HCT116 (cell line): ENCODE data around the gene WNT3A. TPM values are rescaled to one million over a fixed set of nuclear protein-coding genes. Genes with fewer than 3 reads are reported as not detected.

Experiments
- ATAC-seq: fragments of 200-7000 bp; cut with Tn5 transposase; 2 replicates; pipeline ENCODE4 v1.9.1; 2020; ENCODE audit warnings: mild to moderate bottlenecking, moderate library complexity
- BruUV-seq: library from RNA; stranded (reverse); fragments of 400-500 nt; replicated peaks from 2 replicates; lab custom pipeline; 2021; lab: Mats Ljungman, UMichigan
- CTCF ChIA-PET: fragments of 300-600 bp; sonication (Branson Sonifier 250); formaldehyde crosslinking; loops from one replicate; lab custom pipeline; 2021; ENCODE audit warnings: antibody characterized with exemption; lab: Charles Lee
- POLR2A ChIA-PET: fragments of 300-600, 350-600 bp; sonication (Branson Sonifier 250); formaldehyde crosslinking; loops from one replicate; lab custom pipeline; 2021; ENCODE audit warnings: antibody characterized with exemption; lab: Charles Lee
- RAD21 ChIA-PET, 2 experiments: fragments of 300-600 bp; sonication (Branson Sonifier 250); formaldehyde crosslinking; loops; one replicate each; lab custom pipeline; 2023; ENCODE audit warnings: low total read pairs in 2 of 2; ENCODE audit not compliant: uncharacterized antibody in 2 of 2, unreplicated experiment in 2 of 2, low non-redundant PET in 1 of 2; lab: Charles Lee
- DNase-seq: peaks from one replicate; pipeline ENCODE4 v3.0.0-alpha.2; 2010; ENCODE audit warnings: low read depth, low spot score
- H2AFZ ChIP-seq: fragments of 200-600 bp; shearing (Covaris generic), sonication (generic); 2 replicates; pipeline ENCODE4 v1.6.1; 2017; ENCODE audit warnings: low read depth, mixed run types, mixed read lengths, antibody characterized with exemption, low read length; ENCODE audit not compliant: poor library complexity, severe bottlenecking
- H3K27ac ChIP-seq: 2 replicates; pipeline ENCODE4 v1.5.1; 2012; ENCODE audit warnings: low read depth, low read length
- H3K27me3 ChIP-seq: fragments of 200-600 bp; sonication (generic); 2 replicates; pipeline ENCODE4 v1.6.1; 2016; ENCODE audit warnings: mixed run types, low read length, mixed read lengths; ENCODE audit not compliant: insufficient read depth
- H3K36me3 ChIP-seq, 2 experiments: fragments of 200-500 bp in 1 of 2; fragments of 200-600 bp in 1 of 2; sonication (Bioruptor generic) in 1 of 2; sonication (generic) in 1 of 2; 2 replicates each; pipeline versions ENCODE4 v1.5.1 to v1.6.1; 2014 to 2016; ENCODE audit warnings: low read length in 2 of 2, inconsistent platforms in 1 of 2, mixed read lengths in 1 of 2, mixed run types in 1 of 2; ENCODE audit not compliant: insufficient read depth in 2 of 2, control insufficient read depth in 1 of 2
- H3K4me1 ChIP-seq, 2 experiments: fragments of 200-600 bp in 1 of 2; sonication (generic) in 1 of 2; 2 replicates each; pipeline versions ENCODE4 v1.5.1 to v1.6.1; 2012 to 2017; ENCODE audit warnings: low read length in 2 of 2, inconsistent platforms in 1 of 2, mild to moderate bottlenecking in 1 of 2, mixed read lengths in 1 of 2, mixed run types in 1 of 2, moderate library complexity in 1 of 2; ENCODE audit not compliant: insufficient read depth in 2 of 2, control insufficient read depth in 1 of 2
- H3K4me2 ChIP-seq: fragments of 200-600 bp; sonication (generic); 2 replicates; pipeline ENCODE4 v1.6.1; 2017; ENCODE audit warnings: mixed run types, low read length, mixed read lengths
- H3K4me3 ChIP-seq, 2 experiments: fragments of 200-600 bp in 1 of 2; sonication (generic) in 1 of 2; replicated peaks in 1 of 2; 2 replicates each; pipeline ENCODE4 v1.5.1; 2011 to 2016; ENCODE audit warnings: low read length in 2 of 2, control low read depth in 1 of 2, low read depth in 1 of 2, mild to moderate bottlenecking in 1 of 2, mixed read lengths in 1 of 2, mixed run types in 1 of 2
- H3K79me2 ChIP-seq: fragments of 200-600 bp; sonication (generic); 2 replicates; pipeline ENCODE4 v1.6.1; 2017; ENCODE audit warnings: mild to moderate bottlenecking, mixed run types, low read length, moderate library complexity, mixed read lengths; ENCODE audit not compliant: insufficient read depth
- H3K9ac ChIP-seq: fragments of 200-600 bp; sonication (generic); 2 replicates; pipeline ENCODE4 v1.6.1; 2016; ENCODE audit warnings: low read length, mixed read lengths
- H3K9me2 ChIP-seq: fragments of 200-600 bp; sonication (generic), shearing (Covaris generic); 2 replicates; pipeline ENCODE4 v1.6.1; 2017; ENCODE audit warnings: mixed run types, mild to moderate bottlenecking, moderate library complexity; ENCODE audit not compliant: insufficient read depth
- H3K9me3 ChIP-seq, 2 experiments: fragments of 200-500 bp in 1 of 2; fragments of 200-600 bp in 1 of 2; sonication (Bioruptor generic) in 1 of 2; sonication (generic) in 1 of 2; 2 replicates each; pipeline ENCODE4 v1.6.1; 2014 to 2017; ENCODE audit warnings: low read length in 2 of 2, mixed read lengths in 2 of 2, inconsistent platforms in 1 of 2, low read depth in 1 of 2, mild to moderate bottlenecking in 1 of 2, mixed run types in 1 of 2, moderate library complexity in 1 of 2; ENCODE audit not compliant: control insufficient read depth in 1 of 2, insufficient read depth in 1 of 2
- H4K20me1 ChIP-seq: fragments of 200-600 bp; sonication (generic), shearing (Covaris generic); 2 replicates; pipeline ENCODE4 v1.6.1; 2017; ENCODE audit warnings: mixed run types, mild to moderate bottlenecking, moderate library complexity; ENCODE audit not compliant: insufficient read depth
- ATF3 ChIP-seq: IDR thresholded peaks from 2 replicates; pipeline ENCODE4 v1.6.1; 2012
- EGR1 ChIP-seq: IDR thresholded peaks from 2 replicates; pipeline ENCODE4 v1.6.1; 2012; ENCODE audit warnings: low read depth
- ELF1 ChIP-seq: IDR thresholded peaks from 2 replicates; pipeline ENCODE4 v1.6.1; 2012; ENCODE audit warnings: low read depth, borderline replicate concordance
- EZH2phosphoT487 ChIP-seq: fragments of 200-600 bp; IDR thresholded peaks from 2 replicates; pipeline ENCODE4 v1.6.1; 2018; ENCODE audit warnings: antibody characterized with exemption, borderline replicate concordance
- POLR2AphosphoS5 ChIP-seq: IDR thresholded peaks from 2 replicates; pipeline ENCODE4 v1.6.1; 2011; ENCODE audit warnings: mild to moderate bottlenecking, low read depth, low read length, moderate library complexity
- SIN3A ChIP-seq: IDR thresholded peaks from 2 replicates; pipeline ENCODE4 v1.6.1; 2012; ENCODE audit warnings: low read depth
- SRF ChIP-seq: IDR thresholded peaks from 2 replicates; pipeline ENCODE4 v1.6.1; 2012; ENCODE audit warnings: low read depth
- ZBTB33 ChIP-seq: IDR thresholded peaks from 2 replicates; pipeline ENCODE4 v1.6.1; 2011; ENCODE audit warnings: mild to moderate bottlenecking, low read length, moderate library complexity; ENCODE audit not compliant: insufficient replicate concordance; ENCODE audit errors: extremely low read depth
- ZFX ChIP-seq: fragments of 450-650 bp; IDR thresholded peaks from 2 replicates; pipeline ENCODE4 v1.6.1; 2017
- intact Hi-C: fragments of 100-400 bp; cut with micrococcal nuclease; formaldehyde crosslinking; loops from 2 replicates; pipeline ENCODE4 v1.10.0; 2022
- total RNA-seq: library from RNA; stranded (reverse); gene quantifications from one replicate; pipeline ENCODE4 v1.2.1, GENCODE V29; 2021; ENCODE audit not compliant: unreplicated experiment
- TF ChIP-seq, protein P1 (sequence below): IDR thresholded peaks from 2 replicates; pipeline ENCODE4 v1.6.1; 2012; ENCODE audit warnings: low read depth

WNT3A gene
- total RNA-seq, 1 experiment from 2014 or later = 3.7 TPM

- Histone ChIP-seq H3K27ac (no peak overlapping the region), H4K20me1 (no peaks in the 10 kb centered on the region)
- no peak for TF ChIP-seq SRF
- TF ChIP-seq, all 23 proteins: peak for 0
- ATAC-seq = no peak
- no peaks in the 10 kb centered on the region for H3K9me2 ChIP-seq
- H3K9ac ChIP-seq = no peak overlapping the region
- H3K36me3 ChIP-seq = no peaks in the 10 kb centered on the region
- H3K79me2 ChIP-seq = no peaks in the 10 kb centered on the region
- intact Hi-C loops = no loop called here
- no peaks in the 10 kb centered on the region for H3K9me3 ChIP-seq
- no peak overlapping the region for H2AFZ ChIP-seq
- H3K4me3 ChIP-seq = no peak overlapping the region
- no peaks in the 10 kb centered on the region for H3K4me1 ChIP-seq
- no peak for DNase-seq
- no peak overlapping the region for H3K4me2 ChIP-seq
- no TSS peak for BruUV-seq
- ChIA-PET RAD21 (no interaction called here), POLR2A (no interaction called here), CTCF (no interaction called here)
- no peaks in the 10 kb centered on the region for H3K27me3 ChIP-seq
Measured at GRCh38 chr1:228023294-228023639, 16.5 kb downstream of the WNT3A start.

DNA sequence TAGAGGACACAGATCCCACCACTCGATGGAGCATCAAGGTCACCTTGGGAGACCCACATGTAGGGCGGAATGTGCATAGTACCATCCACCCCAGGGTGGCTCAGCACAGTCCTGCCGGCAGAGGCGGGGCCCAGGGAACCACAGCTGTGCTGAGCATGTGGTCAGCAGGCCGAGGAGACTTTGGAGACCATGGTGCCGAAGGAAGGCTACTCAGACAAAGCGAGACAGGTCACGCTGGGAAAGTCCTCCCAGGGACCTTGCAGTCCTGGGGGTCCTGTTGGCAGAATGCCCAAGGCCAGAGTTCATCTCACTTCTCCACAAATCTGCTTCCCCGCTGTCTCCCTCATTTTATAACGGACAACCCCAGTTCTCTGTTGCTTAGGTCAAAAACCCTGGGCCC lies 22.5 kb downstream of the WNT3A start:
- intact Hi-C loops = no loop called here
- no TSS peak for BruUV-seq
- POLR2A ChIA-PET = no interaction called here

More for the DNA sequence above, 22.5 kb downstream of the WNT3A start:
- ChIA-PET RAD21 (no interaction called here), CTCF (no interaction called here)
- H2AFZ ChIP-seq = no peak overlapping the region
- H3K36me3 ChIP-seq = no peaks in the 10 kb centered on the region
- H3K4me2 ChIP-seq = no peak overlapping the region
- H3K27ac ChIP-seq = no peak overlapping the region
- no peaks in the 10 kb centered on the region for H3K4me1 ChIP-seq
- H3K27me3 ChIP-seq = no peaks in the 10 kb centered on the region
- H3K9ac ChIP-seq = no peak overlapping the region
- no peaks in the 10 kb centered on the region for H3K9me2 ChIP-seq
- DNase-seq = no peak
- H3K4me3 ChIP-seq = no peak overlapping the region
- H4K20me1 ChIP-seq = no peaks in the 10 kb centered on the region
- TF ChIP-seq SRF (no peak), ZFX (no peak), POLR2AphosphoS5 (no peak), EZH2phosphoT487 (no peak), SIN3A (no peak), EGR1 (no peak), ATF3 (no peak), ELF1 (no peak), ZBTB33 (no peak)
- TF ChIP-seq, protein P1, sequence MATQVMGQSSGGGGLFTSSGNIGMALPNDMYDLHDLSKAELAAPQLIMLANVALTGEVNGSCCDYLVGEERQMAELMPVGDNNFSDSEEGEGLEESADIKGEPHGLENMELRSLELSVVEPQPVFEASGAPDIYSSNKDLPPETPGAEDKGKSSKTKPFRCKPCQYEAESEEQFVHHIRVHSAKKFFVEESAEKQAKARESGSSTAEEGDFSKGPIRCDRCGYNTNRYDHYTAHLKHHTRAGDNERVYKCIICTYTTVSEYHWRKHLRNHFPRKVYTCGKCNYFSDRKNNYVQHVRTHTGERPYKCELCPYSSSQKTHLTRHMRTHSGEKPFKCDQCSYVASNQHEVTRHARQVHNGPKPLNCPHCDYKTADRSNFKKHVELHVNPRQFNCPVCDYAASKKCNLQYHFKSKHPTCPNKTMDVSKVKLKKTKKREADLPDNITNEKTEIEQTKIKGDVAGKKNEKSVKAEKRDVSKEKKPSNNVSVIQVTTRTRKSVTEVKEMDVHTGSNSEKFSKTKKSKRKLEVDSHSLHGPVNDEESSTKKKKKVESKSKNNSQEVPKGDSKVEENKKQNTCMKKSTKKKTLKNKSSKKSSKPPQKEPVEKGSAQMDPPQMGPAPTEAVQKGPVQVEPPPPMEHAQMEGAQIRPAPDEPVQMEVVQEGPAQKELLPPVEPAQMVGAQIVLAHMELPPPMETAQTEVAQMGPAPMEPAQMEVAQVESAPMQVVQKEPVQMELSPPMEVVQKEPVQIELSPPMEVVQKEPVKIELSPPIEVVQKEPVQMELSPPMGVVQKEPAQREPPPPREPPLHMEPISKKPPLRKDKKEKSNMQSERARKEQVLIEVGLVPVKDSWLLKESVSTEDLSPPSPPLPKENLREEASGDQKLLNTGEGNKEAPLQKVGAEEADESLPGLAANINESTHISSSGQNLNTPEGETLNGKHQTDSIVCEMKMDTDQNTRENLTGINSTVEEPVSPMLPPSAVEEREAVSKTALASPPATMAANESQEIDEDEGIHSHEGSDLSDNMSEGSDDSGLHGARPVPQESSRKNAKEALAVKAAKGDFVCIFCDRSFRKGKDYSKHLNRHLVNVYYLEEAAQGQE = no peak
- ATAC-seq = no peak
- no peaks in the 10 kb centered on the region; a peak in 1 of 4 replicates for H3K9me3 ChIP-seq
- no peaks in the 10 kb centered on the region for H3K79me2 ChIP-seq
